HepG2 (cell line): Measurements from ENCODE around the gene GNG2. TPM values are rescaled to one million over a fixed set of nuclear protein-coding genes. Genes with fewer than 3 reads are reported as not detected.

Experiments used
- ATAC-seq: fragments of 200-7000 bp; cut with Tn5 transposase; 3 replicates; pipeline ENCODE4 v1.9.1; 2020; ENCODE audit warnings: mild to moderate bottlenecking, moderate library complexity
- BruUV-seq: library from RNA; stranded (reverse); fragments of 400-500 nt; replicated peaks from 2 replicates; lab custom pipeline; 2021; lab: Mats Ljungman, UMichigan
- CTCF ChIA-PET: fragments of 300-600 bp; formaldehyde crosslinking; extraction: SDS; loops from one replicate; lab custom pipeline; 2021; ENCODE audit warnings: low total read pairs, inconsistent platforms, low intra/inter-chr PET ratio; lab: Yijun Ruan, JAX
- POLR2A ChIA-PET: fragments of 350-600 bp; sonication (Branson Sonifier 250); formaldehyde crosslinking; loops from one replicate; lab custom pipeline; 2020; ENCODE audit warnings: antibody characterized with exemption, inconsistent platforms; lab: Yijun Ruan, JAX
- DNase-seq: peaks from one replicate; pipeline ENCODE4 v3.0.0-alpha.2; 2015; ENCODE audit warnings: low spot score
- FAIRE-seq: peaks from 3 replicates; lab custom pipeline; 2011; peaks lifted over from hg19 to GRCh38; lab: Jason Lieb, UNC
- H2AFZ ChIP-seq: one replicate; pipeline ENCODE4 v1.6.1; 2011; ENCODE audit warnings: low read length, inconsistent platforms
- H3K27ac ChIP-seq: fragments of 300-600 bp; 3 replicates; pipeline ENCODE4 v1.8.0; 2011; ENCODE audit warnings: mixed run types, mild to moderate bottlenecking, mixed read lengths, low read length, inconsistent platforms; ENCODE audit not compliant: insufficient read depth; ENCODE audit errors: extremely low read length
- H3K27me3 ChIP-seq, 2 experiments: fragments of 200-600 bp in 1 of 2; 2 replicates in 1 of 2; 3 replicates in 1 of 2; pipeline versions ENCODE4 v1.6.0 to v1.8.0; 2011; ENCODE audit warnings: low read length in 2 of 2, mild to moderate bottlenecking in 2 of 2, moderate library complexity in 2 of 2, inconsistent platforms in 1 of 2; ENCODE audit not compliant: insufficient read depth in 2 of 2, control insufficient read depth in 1 of 2
- H3K36me3 ChIP-seq, 2 experiments: fragments of 200-600 bp in 1 of 2; replicated peaks in 1 of 2; 2 replicates in 1 of 2; 3 replicates in 1 of 2; pipeline versions ENCODE4 v1.5.1 to v1.8.0; 2011; ENCODE audit warnings: low read length in 2 of 2, inconsistent platforms in 1 of 2; ENCODE audit not compliant: insufficient read depth in 2 of 2, control insufficient read depth in 1 of 2
- H3K4me1 ChIP-seq: 2 replicates; pipeline ENCODE4 v1.5.1; 2012; ENCODE audit warnings: low read length, inconsistent platforms; ENCODE audit not compliant: insufficient read depth
- H3K4me2 ChIP-seq: 2 replicates; pipeline ENCODE4 v1.6.0; 2011; ENCODE audit warnings: low read depth, low read length, inconsistent platforms
- H3K4me3 ChIP-seq, 3 experiments: fragments of 200-600 bp in 1 of 3; sonication (generic), shearing (Covaris generic) in 1 of 3; replicated peaks in 1 of 3; 2 replicates each; pipeline ENCODE4 v1.5.1; 2011 to 2016; ENCODE audit warnings: low read length in 3 of 3, inconsistent platforms in 2 of 3, low read depth in 2 of 3, mild to moderate bottlenecking in 2 of 3, control low read depth in 1 of 3, mixed read lengths in 1 of 3; ENCODE audit not compliant: insufficient read depth in 1 of 3
- H3K79me2 ChIP-seq: one replicate; pipeline ENCODE4 v1.6.1; 2011; ENCODE audit warnings: low read length, inconsistent platforms; ENCODE audit not compliant: insufficient read depth
- H3K9ac ChIP-seq: 2 replicates; pipeline ENCODE4 v1.6.0; 2011; ENCODE audit warnings: mild to moderate bottlenecking, low read depth, low read length, inconsistent platforms; ENCODE audit not compliant: insufficient read depth
- H3K9me3 ChIP-seq: 2 replicates; pipeline ENCODE4 v1.5.1; 2012; ENCODE audit warnings: mild to moderate bottlenecking, low read length
- H4K20me1 ChIP-seq: 2 replicates; pipeline ENCODE4 v1.6.0; 2011; ENCODE audit warnings: inconsistent platforms, mild to moderate bottlenecking, low read length, moderate library complexity; ENCODE audit not compliant: insufficient read depth
- ASH2L ChIP-seq: fragments of 300-600, 200-600 bp; sonication (generic); IDR thresholded peaks from 2 replicates; pipeline ENCODE4 v1.7.0; 2017; ENCODE audit warnings: low read depth, mild to moderate bottlenecking, moderate library complexity, mixed read lengths, low read length; ENCODE audit not compliant: insufficient read length
- HMG20A ChIP-seq: IDR thresholded peaks from 2 replicates; pipeline ENCODE4 v1.6.1; 2016; ENCODE audit warnings: borderline replicate concordance
- PRDM10 ChIP-seq: sonication (generic); formaldehyde crosslinking; IDR thresholded peaks from 2 replicates; pipeline ENCODE4 v1.4.0; 2020; ENCODE audit warnings: low read depth, missing genetic modification reagents
- PTBP1 ChIP-seq: fragments of 200-400 bp; formaldehyde crosslinking; IDR thresholded peaks from 2 replicates; pipeline ENCODE4 v1.6.1; 2018; ENCODE audit warnings: low read length, low read depth; ENCODE audit not compliant: poor library complexity, severe bottlenecking
- RBM22 ChIP-seq: fragments of 200-400 bp; formaldehyde crosslinking; optimal IDR thresholded peaks from 2 replicates; pipeline ENCODE3; 2017; ENCODE audit warnings: mild to moderate bottlenecking, low read length, moderate library complexity
- SKI ChIP-seq: fragments of 450-650 bp; IDR thresholded peaks from one replicate; pipeline ENCODE4 v1.6.1; 2018; ENCODE audit warnings: mild to moderate bottlenecking; ENCODE audit not compliant: partially characterized antibody
- SMAD3 ChIP-seq: sonication (generic); formaldehyde crosslinking; IDR thresholded peaks from 2 replicates; pipeline ENCODE4 v1.4.0; 2020; ENCODE audit warnings: missing genetic modification reagents
- SRY ChIP-seq: sonication (generic); formaldehyde crosslinking; IDR thresholded peaks from 2 replicates; pipeline ENCODE4 v1.8.0; 2022; ENCODE audit warnings: mild to moderate bottlenecking, missing genetic modification reagents
- TP53 ChIP-seq: sonication (generic); formaldehyde crosslinking; conservative IDR thresholded peaks from 2 replicates; pipeline ENCODE4 v1.4.0; 2020; ENCODE audit warnings: missing genetic modification reagents
- ZBTB34 ChIP-seq: sonication (generic); formaldehyde crosslinking; IDR thresholded peaks from 2 replicates; pipeline ENCODE4 v1.8.0; 2022; ENCODE audit warnings: mild to moderate bottlenecking, missing genetic modification reagents
- ZEB1 ChIP-seq: IDR thresholded peaks from 2 replicates; pipeline ENCODE4 v1.6.1; 2012; ENCODE audit warnings: mild to moderate bottlenecking, low read depth, inconsistent platforms; ENCODE audit not compliant: insufficient replicate concordance
- ZFAT ChIP-seq: sonication (generic); formaldehyde crosslinking; conservative IDR thresholded peaks from 2 replicates; pipeline ENCODE4 v1.8.1; 2023; ENCODE audit warnings: missing genetic modification reagents, inconsistent platforms
- ZMYM3 ChIP-seq: sonication (generic); formaldehyde crosslinking; IDR thresholded peaks from 2 replicates; pipeline ENCODE4 v1.5.1; 2020; ENCODE audit warnings: mild to moderate bottlenecking, missing genetic modification reagents
- ZNF816 ChIP-seq: sonication (generic); formaldehyde crosslinking; IDR thresholded peaks from 2 replicates; pipeline ENCODE4 v1.8.0; 2022; ENCODE audit warnings: missing genetic modification reagents, mild to moderate bottlenecking, borderline replicate concordance
- ZNF883 ChIP-seq: sonication (generic); formaldehyde crosslinking; IDR thresholded peaks from 2 replicates; pipeline ENCODE4 v1.5.1; 2020; ENCODE audit warnings: mild to moderate bottlenecking, missing genetic modification reagents; ENCODE audit errors: not compliant biosample characterization
- WGBS: methylation state at CpG from one replicate; pipeline ENCODE4 v1.1.6; 2017; ENCODE audit warnings: low lambda C conversion rate; 5-methylcytosine and 5-hydroxymethylcytosine counted together
- in situ Hi-C: cut with HindIII; loops from 2 replicates; pipeline ENCODE4 v1.10.0; 2017; ENCODE audit warnings: low pct_unique_long_range_greater_than_20kb; ENCODE audit not compliant: extremely low pct_ligation_motif_present
- intact Hi-C: fragments of 100-400 bp; cut with micrococcal nuclease; formaldehyde crosslinking; loops from one replicate; pipeline ENCODE4 v1.10.0; 2022; ENCODE audit not compliant: unreplicated experiment
- polyA plus RNA-seq, 8 experiments: library from polyadenylated mRNA; depleted of rRNA in 3 of 8; stranded (reverse) in 7 of 8; unstranded in 1 of 8; fragments of >200 nt; fragmentation: Illumina TruSeq in 4 of 8; extraction: Trizol in 4 of 8; gene quantifications; 2 replicates each; pipeline versions ENCODE4 v1.2.1 to v1.2.3, GENCODE V29; 2011 to 2016; ENCODE audit warnings: low read depth in 4 of 8, missing spikeins in 1 of 8, mixed read lengths in 1 of 8; ENCODE audit not compliant: insufficient read depth in 1 of 8
- total RNA-seq, 5 experiments: library from RNA; depleted of rRNA; stranded (reverse); fragments of >200 nt; fragmentation: Illumina TruSeq; extraction: Trizol; gene quantifications; 2 replicates each; pipeline ENCODE4 v1.2.3, GENCODE V29; 2016; ENCODE audit warnings: low read depth in 1 of 5
- TF ChIP-seq, protein P1 (sequence below): sonication (generic); formaldehyde crosslinking; IDR thresholded peaks from 2 replicates; pipeline ENCODE4 v1.4.0; 2020; ENCODE audit warnings: mild to moderate bottlenecking, missing genetic modification reagents

Gene GNG2
- total and polyA plus RNA-seq, 2 of the 13 experiments (the other 11 are each of a cell fraction or from before 2014, with no cell fraction given), result not detected

DNA sequence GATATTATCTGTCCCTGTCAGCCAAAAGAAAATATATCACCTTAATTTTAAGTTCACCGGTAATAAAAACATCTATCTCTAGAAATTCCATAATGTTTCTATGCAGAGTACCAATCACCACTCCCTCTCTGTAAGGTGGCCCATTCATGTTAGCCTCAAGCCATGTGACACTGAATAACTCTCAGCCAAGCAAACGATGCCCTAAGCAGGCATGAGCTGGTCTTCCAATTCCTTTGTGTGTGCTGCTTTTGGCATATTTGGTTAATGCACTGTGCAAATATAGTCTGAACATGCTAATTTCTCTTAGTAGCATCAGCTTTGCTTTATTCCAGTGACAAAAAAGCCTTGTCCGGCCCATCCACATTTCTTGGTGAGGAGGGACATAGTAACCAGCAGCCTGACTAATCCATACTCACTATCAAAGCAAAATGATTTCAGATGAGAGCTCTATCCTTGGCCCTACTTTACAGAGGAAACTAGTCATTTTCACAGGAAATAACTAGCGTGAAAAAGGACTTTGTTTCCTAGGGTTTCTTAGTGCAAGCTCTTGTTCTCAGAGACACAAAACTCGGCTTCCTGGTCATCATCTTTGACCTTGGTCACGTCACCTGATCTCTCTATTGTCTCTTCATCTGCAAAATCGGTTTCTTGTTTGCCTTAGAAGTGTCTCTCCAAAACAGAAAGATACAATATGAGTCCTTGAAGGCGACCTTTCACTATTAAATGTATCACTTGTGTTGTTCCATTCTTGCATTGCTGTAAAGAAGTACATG lies 69.7 kb downstream of the GNG2 start:
- WGBS, result 12% methylated on average over 8 of the region's 8 CpGs
- Histone ChIP-seq H4K20me1 (no peaks in the 10 kb centered on the region), H3K4me2 (no peak overlapping the region), H3K27me3 (peaks cover 2 to 22% of the 10 kb centered on the region in 2 experiments; a peak in 2 of 5 replicates), H3K27ac (no peak overlapping the region), H3K4me3 (no peak overlapping the region)
- CTCF ChIA-PET, result no interaction called here
- in situ Hi-C loops, result no loop called here
- POLR2A ChIA-PET, result no interaction called here
- ATAC-seq, result no peak
- DNase-seq, result no peak
- TF ChIP-seq PTBP1 (no peak), PRDM10 (no peak), SKI (no peak), SMAD3 (CRISPR knock-in tag) (no peak), HMG20A (CRISPR knock-in tag) (no peak), ZNF816 (CRISPR knock-in tag) (no peak), SRY (CRISPR knock-in tag) (no peak), ZFAT (CRISPR knock-in tag) (no peak), ZNF883 (CRISPR knock-in tag) (no peak), ASH2L (no peak), TP53 (CRISPR knock-in tag) (no peak), ZEB1 (no peak), ZMYM3 (CRISPR knock-in tag) (no peak), RBM22 (no peak), ZBTB34 (no peak)
- TF ChIP-seq, protein P1, sequence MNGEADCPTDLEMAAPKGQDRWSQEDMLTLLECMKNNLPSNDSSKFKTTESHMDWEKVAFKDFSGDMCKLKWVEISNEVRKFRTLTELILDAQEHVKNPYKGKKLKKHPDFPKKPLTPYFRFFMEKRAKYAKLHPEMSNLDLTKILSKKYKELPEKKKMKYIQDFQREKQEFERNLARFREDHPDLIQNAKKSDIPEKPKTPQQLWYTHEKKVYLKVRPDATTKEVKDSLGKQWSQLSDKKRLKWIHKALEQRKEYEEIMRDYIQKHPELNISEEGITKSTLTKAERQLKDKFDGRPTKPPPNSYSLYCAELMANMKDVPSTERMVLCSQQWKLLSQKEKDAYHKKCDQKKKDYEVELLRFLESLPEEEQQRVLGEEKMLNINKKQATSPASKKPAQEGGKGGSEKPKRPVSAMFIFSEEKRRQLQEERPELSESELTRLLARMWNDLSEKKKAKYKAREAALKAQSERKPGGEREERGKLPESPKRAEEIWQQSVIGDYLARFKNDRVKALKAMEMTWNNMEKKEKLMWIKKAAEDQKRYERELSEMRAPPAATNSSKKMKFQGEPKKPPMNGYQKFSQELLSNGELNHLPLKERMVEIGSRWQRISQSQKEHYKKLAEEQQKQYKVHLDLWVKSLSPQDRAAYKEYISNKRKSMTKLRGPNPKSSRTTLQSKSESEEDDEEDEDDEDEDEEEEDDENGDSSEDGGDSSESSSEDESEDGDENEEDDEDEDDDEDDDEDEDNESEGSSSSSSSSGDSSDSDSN (CRISPR knock-in tag), result no peak
- TF ChIP-seq, all 625 proteins: peak for 0
- no peaks in the 10 kb centered on the region for H3K4me1 ChIP-seq
- BruUV-seq, result no TSS peak
- no peak for FAIRE-seq
- no peak overlapping the region for H2AFZ ChIP-seq
- H3K9ac ChIP-seq, result no peak overlapping the region
- no peaks in the 10 kb centered on the region for H3K9me3 ChIP-seq
- H3K36me3 ChIP-seq, result no peaks in the 10 kb centered on the region
- H3K79me2 ChIP-seq, result no peaks in the 10 kb centered on the region
- intact Hi-C loops, result no loop called here
